Effector memory CD8-positive, alpha-beta T cell (primary cell): ENCODE measurements around the gene TBCE.
"Not testable (repeated sequence)": the region's sequence is repeated elsewhere in the genome, so short reads cannot be mapped to it uniquely, and the experiment has no call there.

ENCODE experiments used
- ATAC-seq: fragments of 150-1000 bp; cut with Tn5 transposase; replicated peaks from 2 replicates; pipeline ENCODE4 v1.10.0; 2021; ENCODE audit warnings: mild to moderate bottlenecking, moderate library complexity
- DNase-seq, 3 experiments: peaks; one replicate each; pipeline ENCODE4 v3.0.0; 2021
- H3K27ac Mint-ChIP-seq, 2 donors: one replicate each; pipeline ENCODE4 v1.8.0; 2022; ENCODE audit warnings: mild to moderate bottlenecking in 2 of 2, mixed read lengths in 2 of 2, moderate library complexity in 2 of 2
- H3K27me3 Mint-ChIP-seq, 2 donors: one replicate each; pipeline ENCODE4 v1.8.0; 2022; ENCODE audit warnings: mixed read lengths in 2 of 2
- H3K36me3 Mint-ChIP-seq: one replicate; pipeline ENCODE4 v1.8.0; 2022; ENCODE audit warnings: mild to moderate bottlenecking, moderate library complexity, mixed read lengths; ENCODE audit not compliant: insufficient read depth
- H3K4me1 Mint-ChIP-seq, 2 donors: one replicate each; pipeline ENCODE4 v1.8.0; 2022; ENCODE audit warnings: low read depth in 2 of 2, mixed read lengths in 2 of 2
- H3K4me3 Mint-ChIP-seq, 2 donors: one replicate each; pipeline ENCODE4 v1.8.0; 2022; ENCODE audit warnings: mild to moderate bottlenecking in 2 of 2, mixed read lengths in 2 of 2, moderate library complexity in 2 of 2
- H3K9me3 Mint-ChIP-seq, 2 donors: one replicate each; pipeline ENCODE4 v1.8.0; 2022; ENCODE audit warnings: mixed read lengths in 2 of 2

The TBCE gene

DNA sequence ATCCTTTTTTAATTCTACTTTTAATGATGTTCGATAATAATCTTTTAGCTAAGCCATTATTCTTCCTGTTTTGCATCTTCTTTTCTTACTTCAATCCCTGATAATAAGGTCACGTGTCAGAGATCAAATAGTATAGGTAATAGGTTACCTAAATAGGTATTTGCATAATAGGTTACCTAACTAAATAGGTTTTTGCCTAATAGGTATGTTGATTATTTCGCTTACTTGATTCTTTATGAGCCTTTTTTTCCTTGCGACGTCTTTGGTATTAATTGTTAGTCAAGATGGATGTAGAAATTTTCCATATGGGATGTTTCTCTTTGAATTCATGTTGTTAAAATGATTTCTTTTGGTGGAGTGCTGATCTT, 36.3 kb upstream of the TBCE start:
- no peaks in the 10 kb centered on the region for H3K9me3 Mint-ChIP-seq
- peaks cover 21 to 26% of the 10 kb centered on the region in 2 donors for H3K4me1 Mint-ChIP-seq
- H3K27me3 Mint-ChIP-seq, result no peaks in the 10 kb centered on the region
- peak overlapping the region in 1 of 2 donors; percentile 11 for H3K27ac Mint-ChIP-seq
- no peak overlapping the region for H3K4me3 Mint-ChIP-seq
- H3K36me3 Mint-ChIP-seq, result peaks cover 23% of the 10 kb centered on the region
- DNase-seq (no peak), ATAC-seq (no peak)

DNA sequence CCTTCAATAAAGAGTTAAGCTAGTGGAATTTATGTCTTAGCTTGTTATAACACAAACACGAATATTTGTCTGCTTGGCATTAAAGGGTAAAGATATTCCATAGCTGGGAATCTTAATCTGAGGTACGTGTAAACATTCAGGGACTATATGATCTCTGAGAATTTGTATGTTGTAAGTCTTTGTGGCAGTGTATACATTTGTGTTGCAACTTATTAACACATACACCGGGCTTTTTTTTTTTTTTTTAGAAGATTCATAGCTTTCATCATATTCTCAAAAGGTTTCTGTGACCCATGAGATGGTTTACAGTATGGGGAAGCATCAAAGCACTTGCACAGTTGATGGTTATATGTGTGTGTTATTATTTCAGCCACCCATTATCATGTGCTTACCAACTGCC, 35.8 kb upstream of the TBCE start:
- Mint-ChIP-seq H3K9me3 (no peaks in the 10 kb centered on the region), H3K36me3 (peaks cover 18% of the 10 kb centered on the region), H3K4me3 (no peak overlapping the region), H3K27ac (peak overlapping the region in 1 of 2 donors; percentile 11), H3K27me3 (no peaks in the 10 kb centered on the region), H3K4me1 (peaks cover 18 to 23% of the 10 kb centered on the region in 2 donors)
- ATAC-seq (no peak), DNase-seq (no peak)

DNA sequence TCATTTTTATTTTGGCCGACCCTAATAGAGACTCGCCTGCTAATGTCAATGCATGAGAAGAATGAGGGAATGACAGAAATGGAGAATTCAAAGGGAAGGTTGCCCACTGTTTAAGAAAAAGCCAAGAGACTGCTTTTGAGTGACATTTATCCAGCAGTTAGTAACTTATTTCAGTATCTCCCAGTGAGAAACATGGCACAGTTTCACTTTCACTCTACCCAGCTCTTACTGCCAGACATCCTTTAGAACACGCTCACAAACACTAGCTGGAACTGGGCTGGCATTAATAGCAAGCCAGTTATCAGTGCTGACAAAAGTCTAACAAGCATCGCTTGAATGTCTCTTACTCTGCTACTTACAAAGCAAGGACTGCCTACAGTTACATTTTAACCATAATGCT, 30.3 kb upstream of the TBCE start:
- Mint-ChIP-seq H3K4me1 (peaks cover 16 to 24% of the 10 kb centered on the region in 2 donors), H3K36me3 (peaks cover 32% of the 10 kb centered on the region), H3K27me3 (no peaks in the 10 kb centered on the region), H3K9me3 (no peaks in the 10 kb centered on the region), H3K4me3 (peak overlapping the region; percentile 74), H3K27ac (peak overlapping the region; percentile 78 to 89)
- peak; percentile 98 for ATAC-seq
- peak in 2 of 3 experiments; percentile 9 to 28 for DNase-seq

DNA sequence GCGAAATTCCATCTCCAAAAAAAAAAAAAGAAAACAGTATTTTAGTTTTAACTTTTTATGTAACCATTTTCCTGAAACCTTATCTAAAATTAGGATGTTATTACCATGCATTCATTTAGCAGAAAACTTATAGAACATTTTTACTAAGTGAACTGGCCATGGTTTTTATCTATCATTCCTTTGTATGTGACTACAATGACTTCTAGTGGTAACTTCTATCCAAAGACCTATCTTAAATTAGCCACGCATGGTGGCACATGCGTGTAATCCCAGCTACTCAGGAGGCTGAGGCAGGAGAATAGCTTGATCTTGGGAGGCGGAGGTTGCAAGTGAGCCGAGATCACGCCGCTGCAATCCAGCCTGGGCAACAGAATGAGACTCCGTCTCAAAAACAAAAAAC, 27.5 kb upstream of the TBCE start:
- no peaks in the 10 kb centered on the region for H3K9me3 Mint-ChIP-seq
- peaks cover 8 to 15% of the 10 kb centered on the region in 2 donors for H3K4me1 Mint-ChIP-seq
- ATAC-seq, result no peak
- H3K27ac Mint-ChIP-seq, result no peak overlapping the region
- no peak overlapping the region for H3K4me3 Mint-ChIP-seq
- no peaks in the 10 kb centered on the region for H3K27me3 Mint-ChIP-seq
- no peak for DNase-seq
- peaks cover 47% of the 10 kb centered on the region for H3K36me3 Mint-ChIP-seq

DNA sequence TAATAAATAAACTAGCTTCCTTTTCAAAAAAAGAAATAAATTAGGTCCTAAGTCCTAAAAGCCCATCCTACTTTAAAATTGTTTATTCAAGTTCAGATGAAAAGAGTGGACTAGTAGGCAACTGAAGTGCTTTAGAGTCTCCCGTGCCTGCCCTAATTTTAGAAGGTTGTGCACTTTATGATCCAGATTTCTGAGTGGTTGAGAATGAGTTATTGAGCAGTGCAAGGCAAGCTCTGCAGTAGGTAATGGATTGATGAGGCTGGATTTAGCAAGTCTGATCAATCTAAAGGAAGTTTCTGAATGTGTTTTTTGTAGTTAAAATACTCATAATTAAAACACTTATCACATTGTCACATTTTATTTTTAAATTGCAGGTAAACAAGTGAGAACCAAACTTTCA, 25.9 kb upstream of the TBCE start:
- no peaks in the 10 kb centered on the region for H3K9me3 Mint-ChIP-seq
- H3K27me3 Mint-ChIP-seq, result no peaks in the 10 kb centered on the region
- ATAC-seq (no peak), DNase-seq (no peak)
- H3K4me1 Mint-ChIP-seq, result peaks cover 8 to 17% of the 10 kb centered on the region in 2 donors
- H3K4me3 Mint-ChIP-seq, result no peak overlapping the region
- H3K27ac Mint-ChIP-seq, result no peak overlapping the region
- H3K36me3 Mint-ChIP-seq, result peaks cover 50% of the 10 kb centered on the region

DNA sequence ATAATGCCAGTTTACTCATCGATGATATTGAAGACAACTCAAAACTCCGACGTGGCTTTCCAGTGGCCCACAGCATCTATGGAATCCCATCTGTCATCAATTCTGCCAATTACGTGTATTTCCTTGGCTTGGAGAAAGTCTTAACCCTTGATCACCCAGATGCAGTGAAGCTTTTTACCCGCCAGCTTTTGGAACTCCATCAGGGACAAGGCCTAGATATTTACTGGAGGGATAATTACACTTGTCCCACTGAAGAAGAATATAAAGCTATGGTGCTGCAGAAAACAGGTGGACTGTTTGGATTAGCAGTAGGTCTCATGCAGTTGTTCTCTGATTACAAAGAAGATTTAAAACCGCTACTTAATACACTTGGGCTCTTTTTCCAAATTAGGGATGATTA, 25.2 kb upstream of the TBCE start:
- no peaks in the 10 kb centered on the region for H3K9me3 Mint-ChIP-seq
- no peak overlapping the region for H3K27ac Mint-ChIP-seq
- peaks cover 3 to 12% of the 10 kb centered on the region in 2 donors for H3K4me1 Mint-ChIP-seq
- no peaks in the 10 kb centered on the region for H3K27me3 Mint-ChIP-seq
- ATAC-seq (no peak), DNase-seq (no peak)
- H3K4me3 Mint-ChIP-seq, result no peak overlapping the region
- H3K36me3 Mint-ChIP-seq, result peaks cover 50% of the 10 kb centered on the region

DNA sequence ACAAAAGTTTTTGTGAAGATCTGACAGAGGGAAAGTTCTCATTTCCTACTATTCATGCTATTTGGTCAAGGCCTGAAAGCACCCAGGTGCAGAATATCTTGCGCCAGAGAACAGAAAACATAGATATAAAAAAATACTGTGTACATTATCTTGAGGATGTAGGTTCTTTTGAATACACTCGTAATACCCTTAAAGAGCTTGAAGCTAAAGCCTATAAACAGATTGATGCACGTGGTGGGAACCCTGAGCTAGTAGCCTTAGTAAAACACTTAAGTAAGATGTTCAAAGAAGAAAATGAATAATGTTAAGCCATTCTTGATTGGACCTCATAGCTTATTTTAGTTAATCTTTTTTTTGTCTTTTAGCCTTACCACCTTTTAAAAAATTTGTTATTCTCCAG, 24.8 kb upstream of the TBCE start:
- Mint-ChIP-seq H3K4me3 (no peak overlapping the region), H3K9me3 (no peaks in the 10 kb centered on the region), H3K27ac (no peak overlapping the region), H3K27me3 (no peaks in the 10 kb centered on the region), H3K36me3 (peaks cover 50% of the 10 kb centered on the region), H3K4me1 (peaks cover 2 to 8% of the 10 kb centered on the region in 2 donors)
- ATAC-seq (no peak), DNase-seq (no peak)

DNA sequence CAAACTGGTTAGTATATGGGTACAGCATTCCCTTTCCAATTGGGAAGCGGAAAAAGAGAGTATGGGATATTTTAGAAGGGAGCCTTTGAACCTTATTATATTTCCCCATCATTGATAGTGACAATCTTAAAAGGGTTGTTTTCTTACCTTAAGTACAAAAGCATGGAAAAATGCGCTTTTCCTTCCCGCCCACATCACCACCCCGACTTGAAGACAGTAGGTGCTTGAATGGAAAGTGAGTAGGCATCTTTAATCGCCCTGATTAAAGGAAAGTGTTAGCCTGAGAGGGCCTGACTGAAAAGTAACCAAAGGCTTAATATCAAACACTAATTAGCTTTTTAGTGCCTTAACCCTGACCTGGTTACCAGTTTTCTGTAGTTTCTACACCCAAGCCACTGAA, 23.5 kb upstream of the TBCE start:
- H3K4me3 Mint-ChIP-seq, result no peak overlapping the region
- peaks cover 54% of the 10 kb centered on the region for H3K36me3 Mint-ChIP-seq
- peaks cover 2 to 3% of the 10 kb centered on the region in 2 donors for H3K4me1 Mint-ChIP-seq
- no peaks in the 10 kb centered on the region for H3K9me3 Mint-ChIP-seq
- no peaks in the 10 kb centered on the region for H3K27me3 Mint-ChIP-seq
- ATAC-seq, result no peak
- DNase-seq, result no peak
- H3K27ac Mint-ChIP-seq, result no peak overlapping the region

DNA sequence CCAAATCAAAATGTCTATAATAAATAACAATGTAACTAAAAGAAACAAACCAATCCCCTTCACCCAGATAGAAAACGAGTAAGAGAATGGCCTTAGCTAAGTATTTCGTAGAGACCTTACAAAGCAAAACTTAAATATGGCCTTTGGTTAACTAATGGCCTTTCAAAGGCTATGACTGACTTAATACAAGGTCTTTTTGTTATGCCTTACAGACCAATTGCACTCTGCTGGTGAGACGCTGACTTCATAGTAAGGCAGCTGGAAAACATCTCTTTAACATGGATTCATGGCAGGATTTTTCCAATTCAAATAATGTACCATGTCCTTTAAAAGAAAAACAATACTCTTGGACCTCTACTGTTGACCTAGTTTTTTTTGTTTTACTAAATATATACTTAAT, 15.8 kb upstream of the TBCE start:
- Mint-ChIP-seq H3K27me3 (no peaks in the 10 kb centered on the region), H3K4me3 (no peak overlapping the region), H3K27ac (no peak overlapping the region), H3K36me3 (peaks cover 4% of the 10 kb centered on the region), H3K9me3 (no peaks in the 10 kb centered on the region), H3K4me1 (no peaks in the 10 kb centered on the region)
- ATAC-seq (no peak), DNase-seq (no peak)

DNA sequence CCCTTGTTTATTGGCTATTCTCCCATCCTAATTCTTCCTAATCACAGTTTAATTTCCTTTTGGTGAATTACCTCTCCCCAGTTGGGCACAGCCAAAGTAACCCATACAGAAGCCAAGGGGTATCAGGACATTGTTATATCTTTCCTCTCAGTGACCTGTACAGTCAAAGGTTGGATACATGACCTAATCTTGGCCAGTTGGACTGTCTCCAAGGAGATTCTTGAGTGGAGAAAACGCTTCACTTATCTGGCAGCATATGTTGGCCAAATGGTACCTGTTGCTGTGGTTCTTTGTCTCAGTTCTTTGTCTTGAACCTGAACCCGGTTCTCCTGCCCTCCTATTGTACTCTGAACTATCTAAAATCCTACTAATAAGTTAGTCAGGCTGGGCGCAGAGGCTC, 15.3 kb upstream of the TBCE start:
- no peaks in the 10 kb centered on the region for H3K4me1 Mint-ChIP-seq
- DNase-seq (no peak), ATAC-seq (no peak)
- no peak overlapping the region for H3K4me3 Mint-ChIP-seq
- no peaks in the 10 kb centered on the region for H3K27me3 Mint-ChIP-seq
- H3K36me3 Mint-ChIP-seq, result peaks cover 4% of the 10 kb centered on the region
- H3K9me3 Mint-ChIP-seq, result no peaks in the 10 kb centered on the region
- no peak overlapping the region for H3K27ac Mint-ChIP-seq

DNA sequence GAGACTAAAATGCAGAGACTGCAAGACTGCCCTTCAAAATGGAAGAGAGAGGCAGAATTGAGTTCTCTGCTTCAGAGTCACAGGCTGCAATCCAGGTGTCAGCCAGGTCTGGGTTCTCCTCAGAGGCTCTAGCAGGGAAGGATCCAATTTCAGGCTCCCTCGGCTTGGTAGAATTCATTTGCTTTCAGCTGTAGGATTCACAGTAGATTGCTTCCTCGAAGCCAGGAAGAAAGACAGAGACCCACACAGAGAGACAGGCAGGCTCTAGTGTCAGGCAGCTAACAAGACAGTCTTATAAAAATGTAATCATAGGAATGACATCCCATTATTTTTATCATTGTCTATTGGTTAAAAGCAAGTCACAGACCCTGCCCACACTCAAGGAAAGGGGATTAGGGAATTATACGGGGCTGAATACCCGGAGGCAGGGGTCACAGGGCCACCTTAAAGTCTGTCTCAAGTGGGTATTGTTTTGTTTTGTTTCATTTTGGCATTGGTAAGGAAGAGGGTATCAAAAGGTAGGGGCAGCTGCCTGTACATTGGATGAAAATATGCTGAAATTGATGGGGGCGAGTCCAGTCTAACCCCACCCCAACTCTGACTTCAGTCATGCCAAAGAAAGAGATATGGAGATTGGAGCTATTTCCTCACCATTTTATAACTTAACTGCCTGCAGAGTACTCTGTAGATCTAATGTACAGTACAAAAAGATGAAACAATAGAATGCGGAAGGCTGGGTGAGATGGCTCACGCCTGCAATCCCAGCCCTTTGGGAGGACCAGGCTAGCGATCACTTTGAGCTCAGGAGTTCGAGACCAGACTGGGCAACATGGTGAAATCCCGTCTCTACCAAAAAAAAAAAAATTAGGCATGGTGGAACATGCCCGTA, 9.5 kb upstream of the TBCE start:
- Mint-ChIP-seq H3K4me3 (no peak overlapping the region), H3K27me3 (no peaks in the 10 kb centered on the region), H3K36me3 (no peaks in the 10 kb centered on the region), H3K9me3 (no peaks in the 10 kb centered on the region), H3K27ac (peak overlapping the region in 1 of 2 donors; percentile 9), H3K4me1 (peaks cover 4 to 10% of the 10 kb centered on the region in 2 donors)
- ATAC-seq (no peak), DNase-seq (no peak)

DNA sequence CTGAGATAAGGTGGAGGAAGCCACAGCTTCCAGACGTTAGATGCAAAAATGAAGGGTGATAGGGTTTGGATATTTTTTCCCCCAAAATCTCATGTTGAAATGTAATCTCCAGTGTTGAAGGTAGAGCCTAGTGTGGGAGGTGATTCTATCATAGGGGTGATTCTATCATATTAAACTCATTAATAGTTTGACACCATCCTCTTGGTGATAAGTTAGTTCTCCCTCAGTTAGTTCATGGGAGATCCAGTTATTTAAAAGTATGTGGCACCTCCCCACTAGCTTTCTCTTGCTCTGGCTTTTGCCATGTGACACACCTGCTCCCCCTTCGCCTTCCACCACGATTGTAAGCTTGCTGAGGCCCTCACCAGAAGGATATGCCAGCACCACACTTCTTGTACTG, 8.3 kb upstream of the TBCE start:
- Mint-ChIP-seq H3K4me3 (no peak overlapping the region), H3K36me3 (no peaks in the 10 kb centered on the region), H3K27me3 (no peaks in the 10 kb centered on the region), H3K4me1 (peaks cover 4 to 10% of the 10 kb centered on the region in 2 donors), H3K9me3 (no peaks in the 10 kb centered on the region), H3K27ac (no peak overlapping the region)
- DNase-seq (no peak), ATAC-seq (no peak)

DNA sequence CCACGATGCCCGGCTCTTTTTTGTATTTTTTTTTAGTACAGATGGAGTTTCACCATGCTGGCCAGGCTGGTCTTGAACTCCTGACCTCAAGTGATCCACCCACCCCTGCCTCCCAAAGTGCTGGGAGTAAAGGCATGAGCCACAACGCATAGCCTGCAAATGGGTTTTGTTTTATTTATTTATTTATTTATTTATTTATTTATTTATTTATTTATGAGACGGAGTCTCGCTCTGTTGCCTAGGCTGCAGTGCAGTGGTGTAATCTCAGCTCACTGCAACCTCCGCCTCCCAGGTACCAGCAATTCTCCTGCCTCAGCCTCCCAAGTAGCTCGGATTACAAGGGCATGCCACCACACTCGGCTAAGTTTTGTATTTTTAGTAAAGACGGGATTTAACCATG, 3.0 kb upstream of the TBCE start:
- ATAC-seq, DNase-seq, H3K9me3 Mint-ChIP-seq, H3K27me3 Mint-ChIP-seq, H3K36me3 Mint-ChIP-seq, H3K4me3 Mint-ChIP-seq, H3K27ac Mint-ChIP-seq: not testable (repeated sequence)
- H3K4me1 Mint-ChIP-seq, result peaks cover 20 to 24% of the 10 kb centered on the region in 2 donors

DNA sequence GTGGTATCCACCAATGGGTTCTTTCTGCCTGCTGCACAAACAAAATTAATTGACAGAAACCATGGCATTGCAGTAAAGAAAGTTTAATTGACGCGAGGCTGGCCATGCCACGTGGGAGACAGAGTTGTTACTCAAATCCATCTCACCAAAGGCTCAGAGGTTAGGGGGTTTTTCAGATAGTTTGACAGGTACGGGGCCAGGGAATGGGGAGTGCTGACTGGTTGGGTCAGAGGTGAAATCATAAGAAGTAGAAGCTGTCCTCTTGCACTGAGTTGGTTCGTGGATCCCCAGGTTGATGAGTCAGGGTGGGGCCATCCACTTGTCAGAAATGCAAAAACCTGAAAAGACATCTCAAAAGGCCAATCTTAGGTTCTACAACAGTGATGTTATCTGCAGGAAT, 941 bp upstream of the TBCE start:
- ATAC-seq (no peak), DNase-seq (no peak)
- H3K27ac Mint-ChIP-seq, result peak overlapping the region; percentile 94
- no peaks in the 10 kb centered on the region for H3K9me3 Mint-ChIP-seq
- H3K4me1 Mint-ChIP-seq, result peaks cover 18 to 27% of the 10 kb centered on the region in 2 donors
- no peaks in the 10 kb centered on the region for H3K27me3 Mint-ChIP-seq
- peaks cover 2% of the 10 kb centered on the region for H3K36me3 Mint-ChIP-seq
- H3K4me3 Mint-ChIP-seq, result peak overlapping the region; percentile 99
